Gastrocnemius medialis (tissue), 4 donors: ENCODE results near the gene TJAP1.

Experiments used
- POLR2A ChIP-seq, 2 donors: fragments of 450-650 bp; IDR thresholded peaks; one replicate each; pipeline ENCODE4 v1.6.1; 2017; ENCODE audit warnings: antibody characterized with exemption in 2 of 2, mild to moderate bottlenecking in 2 of 2, moderate library complexity in 2 of 2
- TF ChIP-seq, protein P1 (sequence below), 5 experiments: fragments of 450-650 bp in 3 of 5; fragments of 200-600 bp in 2 of 5; sonication (generic) in 2 of 5; IDR thresholded peaks in 4 of 5; conservative IDR thresholded peaks in 1 of 5; 1 replicate in 4 of 5; 2 replicates in 1 of 5; pipeline ENCODE4 v1.5.1; 2016 to 2019; ENCODE audit warnings: antibody characterized with exemption in 5 of 5, mild to moderate bottlenecking in 3 of 5, moderate library complexity in 3 of 5

DNA sequence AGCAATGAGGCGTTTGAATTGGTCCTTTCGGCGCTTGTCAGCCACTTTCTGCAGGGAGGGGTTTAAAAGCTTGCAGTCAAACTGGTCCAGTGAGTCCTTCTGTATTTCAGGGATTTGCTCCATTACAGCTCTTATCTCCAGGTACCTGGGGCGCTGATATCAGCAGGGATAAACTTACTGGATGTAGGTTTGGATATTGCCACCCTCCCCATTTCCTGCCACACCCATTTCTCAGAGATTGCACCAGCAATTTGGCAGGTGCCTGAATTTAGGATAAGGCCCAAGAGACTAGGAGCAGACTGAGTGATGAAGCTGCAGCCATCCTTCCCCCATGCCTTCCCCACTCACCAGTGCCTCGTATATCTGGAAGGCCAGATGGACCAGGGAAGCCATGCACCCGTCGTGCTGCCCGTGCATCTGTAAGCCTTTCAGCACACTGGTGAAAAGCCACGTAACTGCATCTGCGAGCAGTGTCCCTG is 47.2 kb downstream of the TJAP1 start:
- TF ChIP-seq POLR2A (IDR thresholded peaks at IDR 0.05) = no peak
- TF ChIP-seq, protein P1, sequence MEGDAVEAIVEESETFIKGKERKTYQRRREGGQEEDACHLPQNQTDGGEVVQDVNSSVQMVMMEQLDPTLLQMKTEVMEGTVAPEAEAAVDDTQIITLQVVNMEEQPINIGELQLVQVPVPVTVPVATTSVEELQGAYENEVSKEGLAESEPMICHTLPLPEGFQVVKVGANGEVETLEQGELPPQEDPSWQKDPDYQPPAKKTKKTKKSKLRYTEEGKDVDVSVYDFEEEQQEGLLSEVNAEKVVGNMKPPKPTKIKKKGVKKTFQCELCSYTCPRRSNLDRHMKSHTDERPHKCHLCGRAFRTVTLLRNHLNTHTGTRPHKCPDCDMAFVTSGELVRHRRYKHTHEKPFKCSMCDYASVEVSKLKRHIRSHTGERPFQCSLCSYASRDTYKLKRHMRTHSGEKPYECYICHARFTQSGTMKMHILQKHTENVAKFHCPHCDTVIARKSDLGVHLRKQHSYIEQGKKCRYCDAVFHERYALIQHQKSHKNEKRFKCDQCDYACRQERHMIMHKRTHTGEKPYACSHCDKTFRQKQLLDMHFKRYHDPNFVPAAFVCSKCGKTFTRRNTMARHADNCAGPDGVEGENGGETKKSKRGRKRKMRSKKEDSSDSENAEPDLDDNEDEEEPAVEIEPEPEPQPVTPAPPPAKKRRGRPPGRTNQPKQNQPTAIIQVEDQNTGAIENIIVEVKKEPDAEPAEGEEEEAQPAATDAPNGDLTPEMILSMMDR (IDR thresholded peaks at IDR 0.05 in 4 of 5, conservative IDR thresholded peaks at IDR 0.05 in 1 of 5) = no peak
